ENCODE data around the gene SYCN.

- TF ChIP-seq SUZ12 (IDR thresholded peaks at IDR 0.05; ENCODE audit: extremely low read depth, insufficient read depth, insufficient read length) (no peak), ZNF274 (IDR thresholded peaks at IDR 0.05; ENCODE audit: low read depth, low read length) (no peak)
These were observed 15.1 kb downstream of the SYCN start for GRCh38 chr19:39188960-39189359.
